ENCODE measurements around the gene PTK7.

PTK7 gene

GRCh38 chr6:43058531-43058930, 17.6 kb upstream of the PTK7 start:
- peak overlapping the region; percentile 94 for H3K27ac ChIP-seq
- H3K36me3 ChIP-seq (ENCODE audit: control insufficient read depth, insufficient read depth, low read length): no peaks in the 10 kb centered on the region
- H2AFZ ChIP-seq: no peak overlapping the region
- H3K4me2 ChIP-seq (ENCODE audit: low read length): peak overlapping the region; percentile 88
- H3K9ac ChIP-seq: peak overlapping the region; percentile 94
- H3K79me2 ChIP-seq: peaks cover 20% of the 10 kb centered on the region
- H3K4me3 ChIP-seq (ENCODE audit: low read depth, low read length): peak overlapping the region; percentile 79
- no peak for TF ChIP-seq CTCF (IDR thresholded peaks at IDR 0.05)
- no peaks in the 10 kb centered on the region for H3K27me3 ChIP-seq (ENCODE audit: control insufficient read depth, insufficient read depth, low read length)
- peaks cover 35% of the 10 kb centered on the region for H3K4me1 ChIP-seq
- no peaks in the 10 kb centered on the region for H3K9me3 ChIP-seq (ENCODE audit: control insufficient read depth, low read length)

GRCh38 chr6:43059168-43060033, 16.7 kb upstream of the PTK7 start, which contains the start of the genes KLC4 and MRPL2:
Gene KLC4, plus strand, starts transcription at chr6:43059631. Its CDS starts 1,705 bp downstream, at chr6:43061336.
Gene MRPL2, minus strand, starts transcription at chr6:43059434. Its CDS starts 53 bp downstream, at chr6:43059381.
- TF ChIP-seq CTCF (IDR thresholded peaks at IDR 0.05): no peak
- peak within 1 kb of the TSS; percentile 91 for H2AFZ ChIP-seq
- no peaks in the 10 kb centered on the region for H3K9me3 ChIP-seq (ENCODE audit: control insufficient read depth, low read length)
- peak within 1 kb of the TSS; percentile 88 for H3K4me2 ChIP-seq (ENCODE audit: low read length)
- H3K4me3 ChIP-seq (ENCODE audit: low read depth, low read length): peak within 1 kb of the TSS; percentile 79
- peak within 1 kb of the TSS; percentile 94 for H3K27ac ChIP-seq
- peaks cover 20% of the 10 kb centered on the region for H3K79me2 ChIP-seq
- peaks cover 31% of the 10 kb centered on the region for H3K4me1 ChIP-seq
- H3K27me3 ChIP-seq (ENCODE audit: control insufficient read depth, insufficient read depth, low read length): no peaks in the 10 kb centered on the region
- H3K36me3 ChIP-seq (ENCODE audit: control insufficient read depth, insufficient read depth, low read length): no peaks in the 10 kb centered on the region
- peak within 1 kb of the TSS; percentile 94 for H3K9ac ChIP-seq

- no peaks in the 10 kb centered on the region for H3K9me3 ChIP-seq (ENCODE audit: control insufficient read depth, low read length)
- H3K4me3 ChIP-seq (ENCODE audit: low read depth, low read length): peak overlapping the region; percentile 79
- TF ChIP-seq CTCF (IDR thresholded peaks at IDR 0.05): no peak
- H3K9ac ChIP-seq: peak overlapping the region; percentile 55
- peak overlapping the region; percentile 76 for H3K4me2 ChIP-seq (ENCODE audit: low read length)
- H3K4me1 ChIP-seq: peaks cover 25% of the 10 kb centered on the region
- peak overlapping the region; percentile 94 for H3K27ac ChIP-seq
- peak overlapping the region; percentile 91 for H2AFZ ChIP-seq
- H3K79me2 ChIP-seq: peaks cover 20% of the 10 kb centered on the region
- no peaks in the 10 kb centered on the region for H3K36me3 ChIP-seq (ENCODE audit: control insufficient read depth, insufficient read depth, low read length)
- H3K27me3 ChIP-seq (ENCODE audit: control insufficient read depth, insufficient read depth, low read length): no peaks in the 10 kb centered on the region
These were observed 15.9 kb upstream of the PTK7 start for GRCh38 chr6:43060034-43060754.

- Histone ChIP-seq H2AFZ (no peak overlapping the region), H3K27me3 (ENCODE audit: control insufficient read depth, insufficient read depth, low read length) (no peaks in the 10 kb centered on the region), H3K79me2 (peaks cover 20% of the 10 kb centered on the region), H3K36me3 (ENCODE audit: control insufficient read depth, insufficient read depth, low read length) (no peaks in the 10 kb centered on the region), H3K9me3 (ENCODE audit: control insufficient read depth, low read length) (no peaks in the 10 kb centered on the region), H3K4me3 (ENCODE audit: low read depth, low read length) (peak overlapping the region; percentile 79), H3K27ac (no peak overlapping the region), H3K9ac (no peak overlapping the region), H3K4me1 (peaks cover 18% of the 10 kb centered on the region), H3K4me2 (ENCODE audit: low read length) (peak overlapping the region; percentile 76)
- TF ChIP-seq CTCF (IDR thresholded peaks at IDR 0.05): no peak
These were observed 15.1 kb upstream of the PTK7 start for GRCh38 chr6:43060755-43061633.

Data from parathyroid adenoma (tissue), 2 donors.